ENCODE measurements around the gene SCAPER.
"Not testable (repeated sequence)": the region's sequence is repeated elsewhere in the genome, so short reads cannot be mapped to it uniquely, and the experiment has no call there.

DNA sequence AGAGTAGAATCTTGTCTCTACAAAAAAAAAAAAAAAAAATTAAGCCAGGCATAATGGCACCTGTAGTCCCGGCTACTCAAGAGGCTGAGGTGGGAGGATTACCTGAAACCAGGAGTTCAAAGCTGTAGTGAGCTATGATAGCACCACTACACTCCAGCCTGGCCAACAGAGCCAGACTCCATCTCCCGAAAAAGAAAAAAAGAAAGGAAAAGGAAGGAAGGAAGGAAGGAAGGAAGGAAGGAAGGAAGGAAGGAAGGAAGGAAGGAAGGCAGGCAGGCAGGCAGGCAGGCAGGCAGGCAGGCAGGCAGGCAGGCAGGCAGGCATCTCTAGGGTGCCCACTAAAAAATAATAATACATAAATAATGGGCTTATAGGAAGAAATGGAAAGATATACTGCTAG, 32.1 kb downstream of the SCAPER start:
- TF ChIP-seq, protein P1, sequence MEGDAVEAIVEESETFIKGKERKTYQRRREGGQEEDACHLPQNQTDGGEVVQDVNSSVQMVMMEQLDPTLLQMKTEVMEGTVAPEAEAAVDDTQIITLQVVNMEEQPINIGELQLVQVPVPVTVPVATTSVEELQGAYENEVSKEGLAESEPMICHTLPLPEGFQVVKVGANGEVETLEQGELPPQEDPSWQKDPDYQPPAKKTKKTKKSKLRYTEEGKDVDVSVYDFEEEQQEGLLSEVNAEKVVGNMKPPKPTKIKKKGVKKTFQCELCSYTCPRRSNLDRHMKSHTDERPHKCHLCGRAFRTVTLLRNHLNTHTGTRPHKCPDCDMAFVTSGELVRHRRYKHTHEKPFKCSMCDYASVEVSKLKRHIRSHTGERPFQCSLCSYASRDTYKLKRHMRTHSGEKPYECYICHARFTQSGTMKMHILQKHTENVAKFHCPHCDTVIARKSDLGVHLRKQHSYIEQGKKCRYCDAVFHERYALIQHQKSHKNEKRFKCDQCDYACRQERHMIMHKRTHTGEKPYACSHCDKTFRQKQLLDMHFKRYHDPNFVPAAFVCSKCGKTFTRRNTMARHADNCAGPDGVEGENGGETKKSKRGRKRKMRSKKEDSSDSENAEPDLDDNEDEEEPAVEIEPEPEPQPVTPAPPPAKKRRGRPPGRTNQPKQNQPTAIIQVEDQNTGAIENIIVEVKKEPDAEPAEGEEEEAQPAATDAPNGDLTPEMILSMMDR (IDR thresholded peaks at IDR 0.05) = not testable (repeated sequence)
- TF ChIP-seq POLR2A (IDR thresholded peaks at IDR 0.05; ENCODE audit: low read depth); POLR2AphosphoS5 (IDR thresholded peaks at IDR 0.05); EP300 (IDR thresholded peaks at IDR 0.05): not testable (repeated sequence)

All from esophagus muscularis mucosa (tissue), 4 donors.